Measurements from ENCODE around the gene RGS6.

Gene RGS6

GRCh38 chr14:72521045-72521444, 588.8 kb downstream of the RGS6 start:
- no peak for TF ChIP-seq CTCF (IDR thresholded peaks at IDR 0.05)

GRCh38 chr14:72521968-72522741, 589.9 kb downstream of the RGS6 start:
- TF ChIP-seq CTCF (IDR thresholded peaks at IDR 0.05): no peak

GRCh38 chr14:72522847-72523246, 590.6 kb downstream of the RGS6 start:
- TF ChIP-seq CTCF (IDR thresholded peaks at IDR 0.05): no peak

GRCh38 chr14:72523424-72524294, 591.4 kb downstream of the RGS6 start:
- no peak for TF ChIP-seq CTCF (IDR thresholded peaks at IDR 0.05)

GRCh38 chr14:72524295-72524629, 592.0 kb downstream of the RGS6 start:
- TF ChIP-seq CTCF (IDR thresholded peaks at IDR 0.05): no peak

- TF ChIP-seq CTCF (IDR thresholded peaks at IDR 0.05): no peak
These were observed 593.1 kb downstream of the RGS6 start for GRCh38 chr14:72525087-72525915.

- TF ChIP-seq CTCF (IDR thresholded peaks at IDR 0.05): no peak
These were observed 595.4 kb downstream of the RGS6 start for GRCh38 chr14:72527591-72527990.

Measured in LNCAP (cell line).